Right lobe of liver (tissue), 6 donors: ENCODE results near the gene TSPAN9. TPM values are rescaled to one million over a fixed set of nuclear protein-coding genes. Genes with fewer than 3 reads are reported as not detected.

ENCODE experiments used
- ATAC-seq, 4 donors: fragments of 200-7000 bp; cut with Tn5 transposase; one replicate each; pipeline ENCODE4 v1.9.1; 2020; ENCODE audit warnings: mild to moderate bottlenecking in 4 of 4, moderate library complexity in 4 of 4
- DNase-seq, 3 donors: peaks; one replicate each; pipeline ENCODE4 v3.0.0-alpha.2; 2020
- H3K27ac ChIP-seq, 3 donors: fragments of 200-600 bp; one replicate each; pipeline ENCODE4 v1.8.0; 2022
- H3K27me3 ChIP-seq, 2 donors: fragments of 200-600 bp; one replicate each; pipeline ENCODE4 v1.8.0; 2022
- H3K36me3 ChIP-seq, 4 donors: fragments of 200-600 bp; sonication (generic) in 1 of 4; one replicate each; pipeline versions ENCODE4 v1.5.1 to v1.8.0; 2017 to 2022; ENCODE audit warnings: control low read depth in 1 of 4
- H3K4me1 ChIP-seq, 4 donors: fragments of 200-600 bp; sonication (generic) in 1 of 4; one replicate each; pipeline versions ENCODE4 v1.5.1 to v1.8.0; 2017 to 2022; ENCODE audit warnings: control low read depth in 1 of 4
- H3K4me3 ChIP-seq, 3 donors: fragments of 200-600 bp; one replicate each; pipeline ENCODE4 v1.8.0; 2022
- H3K9me3 ChIP-seq, 4 donors: fragments of 200-600 bp; sonication (generic) in 1 of 4; one replicate each; pipeline versions ENCODE4 v1.5.1 to v1.8.0; 2017 to 2022; ENCODE audit warnings: control low read depth in 1 of 4
- CTCF ChIP-seq, 4 donors: fragments of 200-600 bp in 3 of 4; fragments of 450-650 bp in 1 of 4; IDR thresholded peaks; one replicate each; pipeline versions ENCODE4 v1.5.1 to v1.8.0; 2016 to 2022; ENCODE audit warnings: antibody characterized with exemption in 4 of 4, mild to moderate bottlenecking in 2 of 4
- POLR2A ChIP-seq: fragments of 450-650 bp; IDR thresholded peaks from one replicate; pipeline ENCODE4 v1.6.1; 2017; ENCODE audit warnings: antibody characterized with exemption, mild to moderate bottlenecking
- WGBS: methylation state at CpG from one replicate; pipeline ENCODE4 v1.1.6; 2018; ENCODE audit warnings: low coverage, low lambda C conversion rate; ENCODE audit not compliant: insufficient coverage; ENCODE audit errors: missing lambda C conversion rate; 5-methylcytosine and 5-hydroxymethylcytosine counted together
- intact Hi-C, 2 donors: fragments of 100-400 bp; cut with DNase I; formaldehyde crosslinking; loops; one replicate each; pipeline versions ENCODE4 v1.11.2 to v1.14.1; 2022
- total RNA-seq, 6 experiments: library from RNA; depleted of rRNA in 2 of 6; stranded (reverse); fragments of >200 nt in 2 of 6; fragmentation: NEBNext Ultra II Directional in 3 of 6; extraction: Animal tissue kit (Norgen Biotek cat#: 25700) in 3 of 6; gene quantifications; one replicate each; pipeline versions ENCODE4 v1.1.0 to v1.2.4, GENCODE V29; 2016 to 2023
- donor health status: DM: no; HTN: yes; CAD: no.
- donor health status: DM: no; HTN: no; CAD: no.
- donor health status: DM: no; HTN: no; CAD: no.
- donor health status: DM: no; HTN: yes; CAD: no.
- donor health status: DM: no; HTN: yes; CAD: no.

The TSPAN9 gene
- total RNA-seq, 6 experiments from 2014 or later, result 23.7 to 53.2 (median 39.8) TPM

DNA sequence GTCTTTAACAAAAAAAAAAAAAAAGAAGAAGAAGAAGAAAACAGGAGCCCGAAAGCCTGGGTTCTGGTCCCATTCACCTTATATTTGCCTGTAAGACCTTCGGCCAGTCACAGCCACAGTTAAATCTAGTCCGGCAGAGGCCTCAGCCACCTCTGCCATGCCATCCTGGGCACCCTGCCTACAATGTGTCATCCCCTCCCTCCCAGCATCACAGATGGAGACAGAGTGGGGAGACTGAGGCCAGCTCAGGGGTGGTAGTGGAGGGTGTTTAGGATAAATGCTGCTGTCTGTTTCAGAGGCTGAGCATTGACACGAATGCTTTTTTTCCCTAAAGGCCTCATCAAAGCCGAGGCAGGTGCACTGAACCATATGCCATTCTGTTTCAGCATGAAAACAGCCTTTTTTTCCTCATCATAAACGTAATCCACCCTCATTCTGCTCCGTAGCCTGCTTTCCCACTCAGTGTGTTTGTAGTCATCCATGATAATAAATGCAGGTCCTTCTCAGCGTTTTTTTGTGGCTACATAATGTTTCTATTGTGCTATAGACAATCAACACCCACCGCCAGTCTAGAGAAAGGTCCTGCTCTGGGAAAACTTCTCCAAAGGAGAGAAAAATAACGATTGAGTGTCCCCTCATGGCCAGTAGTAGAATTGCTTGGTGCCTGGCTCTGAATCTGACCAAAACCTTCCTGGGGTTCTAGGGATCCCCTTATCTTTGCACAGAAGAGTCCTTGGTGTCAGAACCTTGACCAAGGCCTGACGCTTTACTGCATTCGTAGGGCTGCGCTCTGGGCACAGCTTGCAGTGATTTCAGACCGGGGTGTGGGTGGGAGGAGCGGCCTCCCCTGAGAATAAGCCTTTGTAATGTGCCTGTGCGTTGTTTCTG, 41.1 kb upstream of the TSPAN9 start:
- 60% methylated on average over 8 of the region's 16 CpGs for WGBS
- Histone ChIP-seq H3K9me3 (no peaks in the 10 kb centered on the region), H3K4me3 (no peak overlapping the region), H3K27ac (no peak overlapping the region), H3K27me3 (no peaks in the 10 kb centered on the region), H3K36me3 (no peaks in the 10 kb centered on the region), H3K4me1 (no peaks in the 10 kb centered on the region)
- intact Hi-C loops, result no loop called here
- DNase-seq, result peak in 1 of 3 donors; percentile 13
- ATAC-seq, result no peak
- TF ChIP-seq POLR2A (no peak), CTCF (IDR thresholded peaks at IDR 0.05) (peak in 1 of 4 donors; percentile 11)

DNA sequence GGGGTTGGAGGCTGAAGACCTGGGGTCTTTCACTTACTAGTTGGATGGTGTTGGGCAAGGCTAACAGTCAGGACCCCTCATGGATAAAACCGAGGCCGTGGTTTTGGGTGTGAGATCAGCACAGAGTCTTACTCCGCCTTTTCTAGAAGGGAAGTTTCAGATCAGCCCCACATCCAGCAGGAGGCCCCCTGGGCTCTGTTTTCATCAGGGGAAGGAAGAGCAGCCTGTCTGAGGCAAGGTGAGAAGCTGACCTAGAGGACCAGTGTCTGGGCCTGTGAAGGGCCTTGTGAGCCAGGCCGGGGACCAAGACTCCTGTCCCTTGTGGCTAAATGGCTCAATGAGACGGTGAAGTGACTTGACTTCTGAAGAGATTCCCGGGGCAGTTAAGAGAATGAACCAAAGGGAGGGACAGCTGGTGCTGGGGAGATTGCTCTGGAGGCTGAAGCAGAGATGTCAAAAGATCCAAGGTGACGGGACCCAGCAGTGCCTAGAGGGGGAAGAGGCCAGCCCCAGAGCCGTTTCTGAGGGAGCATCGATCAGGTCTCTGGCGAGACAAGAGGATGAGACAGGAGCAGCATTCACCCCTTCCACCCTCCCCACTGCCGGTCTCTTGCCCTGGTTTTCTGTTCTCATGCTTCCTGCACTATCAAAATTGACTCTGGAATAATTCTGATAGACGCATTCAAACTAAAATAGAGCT, 40.1 kb upstream of the TSPAN9 start:
- Histone ChIP-seq H3K27me3 (no peaks in the 10 kb centered on the region), H3K9me3 (no peaks in the 10 kb centered on the region), H3K36me3 (no peaks in the 10 kb centered on the region), H3K4me3 (no peak overlapping the region), H3K27ac (no peak overlapping the region), H3K4me1 (no peaks in the 10 kb centered on the region)
- ATAC-seq (no peak), DNase-seq (peak in 1 of 3 donors; percentile 15)
- no peak for TF ChIP-seq POLR2A
- TF ChIP-seq CTCF (IDR thresholded peaks at IDR 0.05), result no peak
- intact Hi-C loops, result no loop called here
- 77% methylated on average over 5 of the region's 12 CpGs for WGBS

- Histone ChIP-seq H3K36me3 (no peaks in the 10 kb centered on the region), H3K27me3 (no peaks in the 10 kb centered on the region), H3K27ac (no peak overlapping the region), H3K4me3 (no peak overlapping the region), H3K4me1 (no peaks in the 10 kb centered on the region), H3K9me3 (no peaks in the 10 kb centered on the region)
- 68% methylated on average over 5 of the region's 7 CpGs for WGBS
- peak in 1 of 3 donors; percentile 24 for DNase-seq
- TF ChIP-seq CTCF (IDR thresholded peaks at IDR 0.05) (no peak), POLR2A (no peak)
- no peak for ATAC-seq
- intact Hi-C loops, result no loop called here
Observed at GRCh38 chr12:3038166-3038565, 39.0 kb upstream of the TSPAN9 start.

DNA sequence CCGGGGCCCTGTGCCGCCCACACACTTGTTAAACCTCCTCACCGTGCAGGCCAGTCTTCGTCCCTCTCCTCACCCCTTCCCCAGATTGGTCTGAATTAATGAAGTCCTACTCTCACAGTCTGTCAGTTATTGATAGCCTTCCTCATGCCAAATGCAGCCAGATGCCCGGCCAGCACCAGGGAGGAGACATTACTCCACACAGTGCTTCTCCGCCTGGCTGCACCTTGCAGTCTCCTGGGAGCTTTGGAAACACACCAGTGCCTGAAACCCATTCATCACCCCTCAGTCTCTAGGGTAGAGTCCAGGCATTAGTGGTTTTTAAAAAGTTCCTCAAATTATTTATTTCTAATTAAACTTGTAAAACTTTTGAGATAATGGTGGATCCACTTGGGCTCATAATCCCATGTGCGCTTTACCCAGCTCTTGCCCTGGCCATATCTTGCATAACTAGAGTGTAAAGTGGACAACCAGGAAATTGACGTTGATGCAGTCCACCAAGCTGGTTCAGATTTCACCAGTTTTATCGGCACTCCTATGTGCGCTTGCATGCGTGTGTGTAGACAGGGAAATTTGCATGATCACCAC, 38.2 kb upstream of the TSPAN9 start:
- Histone ChIP-seq H3K36me3 (no peaks in the 10 kb centered on the region), H3K4me1 (no peaks in the 10 kb centered on the region), H3K27me3 (no peaks in the 10 kb centered on the region), H3K27ac (no peak overlapping the region), H3K4me3 (no peak overlapping the region), H3K9me3 (no peaks in the 10 kb centered on the region)
- intact Hi-C loops, result no loop called here
- DNase-seq (no peak), ATAC-seq (no peak)
- TF ChIP-seq CTCF (IDR thresholded peaks at IDR 0.05) (no peak), POLR2A (no peak)
- WGBS, result 82% methylated on average over 6 of the region's 11 CpGs
